GM21423 (cell line): ENCODE measurements around the gene UPK2.
"Not testable (repeated sequence)": the region's sequence is repeated elsewhere in the genome, so short reads cannot be mapped to it uniquely, and the experiment has no call there.

Source experiments
- ATAC-seq: cut with Tn5 transposase; IDR thresholded peaks from one replicate; pipeline ENCODE4 v1.9.1; 2021; ENCODE audit warnings: mild to moderate bottlenecking, moderate library complexity; ENCODE audit not compliant: unreplicated experiment

Gene UPK2

DNA sequence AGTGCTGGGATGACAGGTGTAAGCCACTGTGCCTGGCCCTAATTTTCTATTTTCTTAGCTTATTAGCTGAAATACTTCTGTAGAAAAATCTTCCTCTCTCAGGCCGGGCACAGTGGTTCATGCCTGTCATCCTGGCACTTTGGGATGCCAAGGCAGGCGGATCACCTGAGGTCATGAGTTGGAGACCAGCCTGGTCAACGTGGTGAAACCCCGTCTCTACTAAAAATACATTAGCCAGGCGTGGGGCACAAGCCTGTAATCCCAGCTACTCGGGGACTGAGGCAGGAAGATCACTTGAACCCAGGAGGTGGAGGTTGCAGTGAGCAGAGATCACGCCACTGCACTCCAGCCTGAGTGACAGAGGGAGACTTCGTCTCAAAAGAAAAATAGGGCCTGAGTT is 28.2 kb downstream of the UPK2 start:
- ATAC-seq, result not testable (repeated sequence)

GRCh38 chr11:118984825-118985224 is 28.7 kb downstream of the UPK2 start:
- no peak for ATAC-seq

- no peak for ATAC-seq
These were observed 32.2 kb downstream of the UPK2 start for GRCh38 chr11:118988280-118988679.

- not testable (repeated sequence) for ATAC-seq
These were observed 35.5 kb downstream of the UPK2 start for GRCh38 chr11:118991486-118992038.

DNA sequence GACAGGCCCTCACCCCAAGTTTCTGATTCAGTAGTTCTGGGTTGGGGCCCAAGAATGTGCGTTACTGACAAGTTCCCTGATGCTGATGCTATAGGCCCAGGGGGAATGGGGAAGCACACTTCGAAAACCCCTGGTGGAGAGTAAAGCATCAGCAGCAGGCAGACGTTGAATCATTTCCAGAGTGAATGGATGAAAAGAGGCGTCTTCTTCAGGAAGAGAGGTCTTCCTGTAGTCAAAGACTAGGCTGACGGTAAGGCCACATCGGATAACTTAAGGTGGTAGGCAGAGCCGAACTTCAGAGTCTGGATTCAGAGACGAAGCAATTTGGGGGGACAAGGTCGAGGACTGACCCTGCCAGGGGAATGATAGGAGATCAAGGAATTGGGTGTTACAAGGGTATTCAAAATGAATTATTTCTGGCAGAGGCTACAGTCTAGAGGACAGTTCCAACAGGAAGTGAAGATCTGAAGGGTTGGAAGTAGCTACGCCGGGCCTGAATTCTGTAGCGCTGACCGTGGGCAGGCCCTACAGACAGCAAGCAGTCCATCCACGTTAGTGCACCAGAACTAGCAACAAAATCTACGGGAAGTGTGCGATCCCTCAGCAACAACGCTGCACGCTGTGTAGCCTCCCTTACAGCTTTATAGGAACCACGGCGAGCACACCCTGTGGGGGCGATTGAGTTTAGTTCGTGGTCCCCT is 41.0 kb downstream of the UPK2 start:
- peak; percentile 11 for ATAC-seq

GRCh38 chr11:118997627-118998387 is 41.7 kb downstream of the UPK2 start, which contains the start of gene CENATAC:
TSS of gene CENATAC (plus strand) at chr11:118998138. CDS start at chr11:118998198, 60 bp downstream.
- ATAC-seq, result peak; percentile 93

GRCh38 chr11:118998388-118998717 is 42.3 kb downstream of the UPK2 start:
- peak; percentile 7 for ATAC-seq

DNA sequence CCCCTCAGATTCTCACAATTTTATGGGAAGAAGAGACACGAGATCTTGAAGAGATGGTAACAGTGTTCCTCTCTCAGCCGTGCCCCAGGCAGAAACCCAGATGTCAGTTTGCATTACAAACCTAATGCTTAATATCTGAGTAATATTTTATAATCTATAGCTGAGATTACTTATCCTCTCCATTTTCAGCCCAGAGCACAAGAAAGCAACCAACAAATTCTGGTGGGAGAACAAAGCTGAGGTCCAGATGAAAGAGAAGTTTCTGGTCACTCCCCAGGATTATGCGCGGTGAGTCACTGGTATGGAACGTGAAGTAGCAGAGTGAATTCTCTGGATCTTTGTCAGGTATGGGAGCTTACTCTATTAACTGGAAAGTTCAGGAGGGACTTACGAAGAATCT is 42.7 kb downstream of the UPK2 start:
- ATAC-seq, result no peak

- ATAC-seq, result no peak
These were observed 44.8 kb downstream of the UPK2 start for GRCh38 chr11:119000906-119001305.

DNA sequence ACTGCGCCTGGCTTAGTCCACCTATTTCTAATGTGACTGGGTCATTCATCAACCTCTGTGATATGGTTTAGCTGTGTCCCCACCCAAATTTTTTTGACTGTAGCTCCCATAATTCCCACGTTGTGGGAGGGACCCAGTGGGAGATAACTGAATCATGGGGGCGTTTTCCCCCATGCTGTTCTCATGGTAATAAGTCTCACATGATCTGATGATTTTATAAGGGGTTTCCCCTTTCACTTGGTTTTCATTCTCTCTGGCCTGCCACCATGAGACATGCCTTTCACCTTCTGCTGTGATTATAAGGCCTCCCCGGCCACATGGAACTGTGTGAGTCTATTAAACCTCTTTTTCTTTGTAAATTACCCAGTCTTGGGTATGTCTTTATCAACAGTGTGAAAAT is 50.6 kb downstream of the UPK2 start:
- no peak for ATAC-seq
